ENCODE data around the gene PIK3AP1. TPM values are rescaled to one million over a fixed set of nuclear protein-coding genes. Genes with fewer than 3 reads are reported as not detected.
"Not testable (repeated sequence)": the region's sequence is repeated elsewhere in the genome, so short reads cannot be mapped to it uniquely, and the experiment has no call there.

Gene PIK3AP1
- total RNA-seq, 1 experiment from 2014 or later = 4.3 TPM

GRCh38 chr10:96548589-96548988, 171.7 kb downstream of the PIK3AP1 start:
- Mint-ChIP-seq H3K4me3 (no peak overlapping the region), H3K4me1 (no peaks in the 10 kb centered on the region), H3K27ac (peak overlapping the region; percentile 11; the same call in 1 of the 2 replicates), H3K9me3 (no peaks in the 10 kb centered on the region), H3K27me3 (ENCODE audit: low read depth) (no peaks in the 10 kb centered on the region), H3K36me3 (peaks cover 37% of the 10 kb centered on the region)
- ChIA-PET CTCF (no interaction called here), POLR2A (no interaction called here)
- no peak for ATAC-seq
- DNase-seq (ENCODE audit: low spot score) = no peak
- TF ChIP-seq GABPB1 (CRISPR knock-in tag; IDR thresholded peaks at IDR 0.05) (no peak), ZNF232 (CRISPR knock-in tag; IDR thresholded peaks at IDR 0.05) (no peak), JAZF1 (CRISPR knock-in tag; IDR thresholded peaks at IDR 0.05) (no peak), NFYB (CRISPR knock-in tag; conservative IDR thresholded peaks at IDR 0.05; ENCODE audit: low read depth) (no peak), ZNF671 (CRISPR knock-in tag; IDR thresholded peaks at IDR 0.05) (no peak), E2F1 (CRISPR knock-in tag; IDR thresholded peaks at IDR 0.05) (no peak), ARID4B (CRISPR knock-in tag; IDR thresholded peaks at IDR 0.05; ENCODE audit: borderline replicate concordance) (no peak), MXD4 (CRISPR knock-in tag; IDR thresholded peaks at IDR 0.05; ENCODE audit: borderline replicate concordance) (no peak), ESRRA (CRISPR knock-in tag; IDR thresholded peaks at IDR 0.05; ENCODE audit: borderline replicate concordance) (no peak), ETV6 (CRISPR knock-in tag; IDR thresholded peaks at IDR 0.05) (no peak)
- TF ChIP-seq, protein P1, sequence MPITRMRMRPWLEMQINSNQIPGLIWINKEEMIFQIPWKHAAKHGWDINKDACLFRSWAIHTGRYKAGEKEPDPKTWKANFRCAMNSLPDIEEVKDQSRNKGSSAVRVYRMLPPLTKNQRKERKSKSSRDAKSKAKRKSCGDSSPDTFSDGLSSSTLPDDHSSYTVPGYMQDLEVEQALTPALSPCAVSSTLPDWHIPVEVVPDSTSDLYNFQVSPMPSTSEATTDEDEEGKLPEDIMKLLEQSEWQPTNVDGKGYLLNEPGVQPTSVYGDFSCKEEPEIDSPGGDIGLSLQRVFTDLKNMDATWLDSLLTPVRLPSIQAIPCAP (CRISPR knock-in tag; IDR thresholded peaks at IDR 0.05) = no peak
- TF ChIP-seq, protein P2, sequence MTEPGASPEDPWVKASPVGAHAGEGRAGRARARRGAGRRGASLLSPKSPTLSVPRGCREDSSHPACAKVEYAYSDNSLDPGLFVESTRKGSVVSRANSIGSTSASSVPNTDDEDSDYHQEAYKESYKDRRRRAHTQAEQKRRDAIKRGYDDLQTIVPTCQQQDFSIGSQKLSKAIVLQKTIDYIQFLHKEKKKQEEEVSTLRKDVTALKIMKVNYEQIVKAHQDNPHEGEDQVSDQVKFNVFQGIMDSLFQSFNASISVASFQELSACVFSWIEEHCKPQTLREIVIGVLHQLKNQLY (CRISPR knock-in tag; IDR thresholded peaks at IDR 0.05) = no peak
- TF ChIP-seq, protein P3, sequence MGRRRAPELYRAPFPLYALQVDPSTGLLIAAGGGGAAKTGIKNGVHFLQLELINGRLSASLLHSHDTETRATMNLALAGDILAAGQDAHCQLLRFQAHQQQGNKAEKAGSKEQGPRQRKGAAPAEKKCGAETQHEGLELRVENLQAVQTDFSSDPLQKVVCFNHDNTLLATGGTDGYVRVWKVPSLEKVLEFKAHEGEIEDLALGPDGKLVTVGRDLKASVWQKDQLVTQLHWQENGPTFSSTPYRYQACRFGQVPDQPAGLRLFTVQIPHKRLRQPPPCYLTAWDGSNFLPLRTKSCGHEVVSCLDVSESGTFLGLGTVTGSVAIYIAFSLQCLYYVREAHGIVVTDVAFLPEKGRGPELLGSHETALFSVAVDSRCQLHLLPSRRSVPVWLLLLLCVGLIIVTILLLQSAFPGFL (CRISPR knock-in tag; IDR thresholded peaks at IDR 0.05; ENCODE audit: borderline replicate concordance) = no peak

GRCh38 chr10:96545558-96545957, 174.8 kb downstream of the PIK3AP1 start:
- H3K4me3 Mint-ChIP-seq; H3K4me1 Mint-ChIP-seq; H3K27ac Mint-ChIP-seq; ATAC-seq; H3K9me3 Mint-ChIP-seq; H3K27me3 Mint-ChIP-seq (ENCODE audit: low read depth); DNase-seq (ENCODE audit: low spot score); POLR2A ChIA-PET: not testable (repeated sequence)
- CTCF ChIA-PET = interaction anchor here (0.9 to 1.8 kb wide), 5 partner anchors 10 to 170 kb away, joined by 3 to 9 read pairs (median 4); partner anchors contain the start of gene TLL2
- peaks cover 37% of the 10 kb centered on the region for H3K36me3 Mint-ChIP-seq

Other genes with a start within 250 kb of the PIK3AP1 start
- 9.1 to 9.2 TPM (median 9.1 TPM) in 3 replicates for gene TLL2, start 206.6 kb downstream of the PIK3AP1 start, total RNA-seq (2021)
- gene TM9SF3, start 133.5 kb downstream of the PIK3AP1 start, total RNA-seq (2021) = 107 to 116 TPM (median 113 TPM) in 3 replicates
- gene LCOR, start 111.8 kb upstream of the PIK3AP1 start, total RNA-seq (2021) = 23.9 to 28.1 TPM (median 24.2 TPM) in 3 replicates